Lower leg skin (tissue), 3 donors: ENCODE measurements around the gene STAT5B.

ENCODE experiments used
- POLR2A ChIP-seq, 2 donors: fragments of 450-650 bp; IDR thresholded peaks; one replicate each; pipeline ENCODE4 v1.6.1; 2016 to 2017; ENCODE audit warnings: antibody characterized with exemption in 2 of 2, mild to moderate bottlenecking in 1 of 2, moderate library complexity in 1 of 2
- TF ChIP-seq, protein P1 (sequence below), 3 donors: fragments of 450-650 bp; IDR thresholded peaks; one replicate each; pipeline ENCODE4 v1.5.1; 2016; ENCODE audit warnings: antibody characterized with exemption in 3 of 3, mild to moderate bottlenecking in 3 of 3, moderate library complexity in 2 of 3

DNA sequence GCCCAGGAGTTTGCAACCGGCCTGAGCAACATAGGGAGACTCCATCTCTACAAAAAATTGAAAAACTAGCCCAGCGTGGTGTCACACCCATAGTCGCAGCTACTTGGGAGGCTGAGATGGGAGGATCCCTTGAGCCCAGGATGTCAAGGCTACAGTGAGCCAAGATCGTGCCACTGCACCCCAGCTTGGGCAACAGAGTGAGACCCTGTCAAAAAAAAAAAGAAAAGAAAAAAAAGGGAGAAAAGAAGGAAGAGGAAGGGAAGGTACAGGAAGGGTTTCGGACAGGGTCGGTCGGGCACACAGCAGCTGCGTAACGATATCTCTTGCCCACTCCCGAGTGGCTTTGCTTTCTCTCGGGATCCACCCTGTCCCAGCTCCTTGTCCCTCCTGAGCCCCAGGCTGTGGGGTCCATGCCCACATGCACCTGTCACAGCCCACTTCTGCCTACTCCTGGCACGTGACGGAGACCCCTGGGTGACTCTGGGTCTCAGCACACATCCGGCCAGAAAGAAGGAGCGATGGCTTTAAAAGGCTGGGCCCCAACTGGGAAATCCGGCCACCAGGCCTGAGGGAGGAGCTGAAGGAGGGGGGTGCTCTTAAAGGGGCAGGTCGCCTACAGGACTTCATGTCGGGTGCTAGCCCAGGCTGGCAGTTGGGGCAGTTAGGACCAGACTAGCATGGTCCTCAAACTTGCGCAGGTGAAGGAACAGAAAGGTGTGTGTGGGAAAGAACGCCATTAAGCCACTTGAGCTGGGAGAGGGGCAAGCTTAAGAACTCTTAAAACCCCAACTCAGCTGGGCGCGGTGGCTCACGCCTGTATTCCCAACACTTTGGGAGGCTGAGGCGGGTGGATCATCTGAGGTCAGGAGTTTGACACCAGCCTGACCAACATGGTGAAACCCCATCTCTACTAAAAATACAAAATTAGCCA is 82.0 kb downstream of the STAT5B start, which contains the start of gene GHDC:
- TF ChIP-seq, protein P1, sequence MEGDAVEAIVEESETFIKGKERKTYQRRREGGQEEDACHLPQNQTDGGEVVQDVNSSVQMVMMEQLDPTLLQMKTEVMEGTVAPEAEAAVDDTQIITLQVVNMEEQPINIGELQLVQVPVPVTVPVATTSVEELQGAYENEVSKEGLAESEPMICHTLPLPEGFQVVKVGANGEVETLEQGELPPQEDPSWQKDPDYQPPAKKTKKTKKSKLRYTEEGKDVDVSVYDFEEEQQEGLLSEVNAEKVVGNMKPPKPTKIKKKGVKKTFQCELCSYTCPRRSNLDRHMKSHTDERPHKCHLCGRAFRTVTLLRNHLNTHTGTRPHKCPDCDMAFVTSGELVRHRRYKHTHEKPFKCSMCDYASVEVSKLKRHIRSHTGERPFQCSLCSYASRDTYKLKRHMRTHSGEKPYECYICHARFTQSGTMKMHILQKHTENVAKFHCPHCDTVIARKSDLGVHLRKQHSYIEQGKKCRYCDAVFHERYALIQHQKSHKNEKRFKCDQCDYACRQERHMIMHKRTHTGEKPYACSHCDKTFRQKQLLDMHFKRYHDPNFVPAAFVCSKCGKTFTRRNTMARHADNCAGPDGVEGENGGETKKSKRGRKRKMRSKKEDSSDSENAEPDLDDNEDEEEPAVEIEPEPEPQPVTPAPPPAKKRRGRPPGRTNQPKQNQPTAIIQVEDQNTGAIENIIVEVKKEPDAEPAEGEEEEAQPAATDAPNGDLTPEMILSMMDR (IDR thresholded peaks at IDR 0.05) = no peak
- no peak for TF ChIP-seq POLR2A (IDR thresholded peaks at IDR 0.05)
